ENCODE results near the gene FAM50B.

DNA sequence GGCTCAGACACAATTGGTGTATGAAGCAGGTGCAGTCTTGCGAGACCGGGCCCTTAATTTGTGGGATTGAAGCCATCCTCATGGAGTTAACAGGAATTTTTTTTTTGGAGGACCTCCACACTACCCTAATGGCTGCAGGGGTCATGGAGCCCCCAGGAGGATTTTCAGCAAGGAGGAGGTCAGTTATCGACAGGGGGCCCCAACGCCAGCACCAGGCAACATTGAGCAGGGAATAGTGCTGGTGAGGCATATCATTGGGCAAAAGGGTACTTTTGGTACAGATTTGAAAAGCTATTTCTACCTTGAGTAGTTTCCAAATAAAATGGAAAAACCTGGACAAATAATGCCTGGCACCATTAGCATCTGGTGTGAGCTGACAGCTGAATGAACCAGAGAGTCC lies 6.7 kb downstream of the FAM50B start:
- TF ChIP-seq REST (IDR thresholded peaks at IDR 0.05; ENCODE audit: low read depth), result no peak
- TF ChIP-seq TCF12 (IDR thresholded peaks at IDR 0.05; ENCODE audit: low read depth), result no peak
- TF ChIP-seq TAF1 (IDR thresholded peaks at IDR 0.05; ENCODE audit: low read depth), result no peak
- TF ChIP-seq MAX (IDR thresholded peaks at IDR 0.05), result no peak
- no peak for TF ChIP-seq EP300 (IDR thresholded peaks at IDR 0.05; ENCODE audit: borderline replicate concordance)
- no peak for TF ChIP-seq RAD21 (IDR thresholded peaks at IDR 0.05; ENCODE audit: low read depth)
- no peak for TF ChIP-seq YY1 (IDR thresholded peaks at IDR 0.05; ENCODE audit: low read depth)
- TF ChIP-seq CEBPB (IDR thresholded peaks at IDR 0.05), result no peak
- no peak for TF ChIP-seq CREB1 (IDR thresholded peaks at IDR 0.05; ENCODE audit: low read depth)
- no peak for TF ChIP-seq EGR1 (IDR thresholded peaks at IDR 0.05)
- no peak for TF ChIP-seq USF1 (IDR thresholded peaks at IDR 0.05)

Measured in Ishikawa (cell line).